HG02678 (cell line): ENCODE results near the gene SP5.
"Not testable (repeated sequence)": the region's sequence is repeated elsewhere in the genome, so short reads cannot be mapped to it uniquely, and the experiment has no call there.

Experiments used
- ATAC-seq: cut with Tn5 transposase; IDR thresholded peaks from one replicate; pipeline ENCODE4 v1.9.1; 2021; ENCODE audit warnings: mild to moderate bottlenecking, moderate library complexity; ENCODE audit not compliant: unreplicated experiment

SP5 gene

DNA sequence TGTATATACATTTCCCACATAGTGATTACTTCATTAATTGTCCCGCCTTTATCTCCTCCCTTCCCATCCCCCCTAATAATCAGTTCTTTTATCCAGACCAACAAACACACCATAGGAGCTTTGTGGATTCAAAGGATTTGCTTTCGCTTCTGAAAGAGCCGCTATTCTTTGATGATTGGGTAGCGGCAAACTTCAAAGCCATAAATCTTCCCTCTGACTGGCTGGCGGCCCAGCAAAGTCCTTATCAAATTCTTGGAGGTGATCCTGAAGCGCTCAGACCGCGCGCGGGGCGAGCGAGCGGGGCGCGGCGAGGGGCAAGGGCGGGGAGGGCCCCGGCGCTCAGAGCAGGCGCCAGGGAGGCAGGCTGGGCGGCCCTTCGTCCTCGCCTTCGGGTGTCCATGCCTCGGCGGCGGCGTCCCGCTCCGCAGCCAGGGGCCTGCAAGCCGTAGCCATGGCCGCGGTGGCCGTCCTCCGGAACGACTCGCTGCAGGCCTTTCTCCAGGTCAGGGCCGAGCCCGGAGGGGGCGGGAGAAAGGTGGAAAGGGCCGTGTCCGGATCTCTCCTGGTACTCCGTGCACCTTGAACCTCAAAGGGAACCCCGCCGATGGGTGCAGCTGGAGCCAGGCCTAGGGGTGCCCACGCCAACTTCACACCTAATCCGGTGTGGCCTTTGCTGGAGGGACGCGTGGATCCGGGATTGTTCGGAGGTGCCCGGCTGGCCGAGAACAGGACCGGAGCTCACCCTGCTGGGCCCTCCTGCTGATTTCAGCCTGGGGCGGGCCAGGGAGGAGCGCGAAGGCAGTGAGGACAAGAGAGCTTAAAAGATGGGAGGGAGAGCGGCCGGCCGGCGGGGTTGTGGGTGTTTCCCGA, at the start of gene SP5:
Gene SP5, plus strand, starts transcription at position 276 of the 870 bp plus-strand sequence. Its CDS starts 176 bp downstream, at position 452.
- no peak for ATAC-seq

DNA sequence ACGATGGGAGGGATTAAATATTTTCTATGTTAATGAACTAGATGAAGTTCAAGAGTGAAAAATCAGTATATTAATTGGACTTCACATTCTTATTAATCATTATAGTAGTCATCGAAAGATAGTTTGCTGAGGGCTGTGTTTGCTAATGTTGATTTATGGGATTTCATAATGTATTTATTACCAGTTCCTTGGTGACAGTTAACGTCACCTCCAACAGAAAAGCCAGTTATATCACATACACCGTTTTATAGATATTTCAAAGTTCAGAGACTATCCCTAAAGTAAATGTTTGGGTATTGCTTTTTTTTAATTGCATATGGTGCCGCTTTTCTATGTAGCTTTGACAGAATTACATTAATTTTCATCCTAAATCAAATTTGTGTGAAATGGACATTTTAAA, 49.4 kb upstream of the SP5 start:
- no peak for ATAC-seq

DNA sequence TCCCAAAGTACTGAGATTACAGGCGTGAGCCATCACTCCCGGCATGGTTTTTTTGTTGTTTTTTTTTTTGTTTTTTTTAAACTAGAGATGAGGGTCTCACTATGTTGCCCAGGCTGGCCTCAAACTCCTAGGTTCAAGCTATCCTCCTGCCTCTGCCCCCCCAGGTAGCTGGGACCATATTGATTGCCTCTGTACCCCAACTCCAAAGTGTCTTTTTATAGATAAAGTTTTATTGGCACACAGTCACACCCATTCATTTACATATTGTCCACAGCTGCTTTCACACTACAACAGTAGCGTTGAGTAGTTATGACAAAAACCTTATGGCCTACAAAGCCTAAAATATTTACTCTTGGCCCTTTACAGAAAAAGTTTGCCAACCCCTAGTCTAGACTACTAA, 45.2 kb upstream of the SP5 start:
- no peak for ATAC-seq

DNA sequence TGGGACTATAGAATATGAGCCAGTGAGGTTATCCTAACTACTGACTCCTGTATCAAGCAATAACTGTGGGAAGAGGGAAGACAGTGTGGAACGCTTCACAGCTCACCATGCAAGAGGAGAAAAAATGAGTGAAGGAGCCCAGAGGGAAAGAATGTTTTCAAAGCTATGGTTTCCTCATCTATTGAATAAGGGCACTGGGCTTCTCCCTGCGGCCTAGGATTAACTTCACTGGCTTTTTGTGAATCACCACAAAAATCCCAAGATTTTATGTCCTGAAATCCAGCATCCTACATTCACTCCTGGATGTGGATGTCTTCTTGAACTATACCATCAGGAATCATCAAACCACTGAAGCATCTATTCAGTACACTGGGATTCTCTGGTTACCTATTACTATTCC, 44.5 kb upstream of the SP5 start:
- ATAC-seq = no peak

DNA sequence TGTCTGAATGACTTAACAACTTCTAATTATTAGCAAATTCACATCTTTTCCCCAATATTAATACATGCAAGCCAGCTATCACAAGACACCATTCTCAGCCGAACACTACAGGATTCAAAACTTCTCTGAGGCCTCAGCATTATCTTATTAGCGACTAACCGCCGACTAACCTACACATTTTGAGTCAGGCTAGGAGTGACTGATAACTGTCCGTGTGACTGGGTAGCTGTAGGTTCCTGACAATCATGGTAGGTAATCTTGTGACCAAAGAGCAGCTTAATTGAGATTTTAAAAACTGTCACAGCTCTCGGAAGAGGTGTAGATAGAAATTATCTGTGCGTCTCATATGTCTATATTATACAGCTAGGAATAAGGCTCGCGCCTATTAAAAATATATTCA, 44.1 kb upstream of the SP5 start:
- no peak for ATAC-seq

DNA sequence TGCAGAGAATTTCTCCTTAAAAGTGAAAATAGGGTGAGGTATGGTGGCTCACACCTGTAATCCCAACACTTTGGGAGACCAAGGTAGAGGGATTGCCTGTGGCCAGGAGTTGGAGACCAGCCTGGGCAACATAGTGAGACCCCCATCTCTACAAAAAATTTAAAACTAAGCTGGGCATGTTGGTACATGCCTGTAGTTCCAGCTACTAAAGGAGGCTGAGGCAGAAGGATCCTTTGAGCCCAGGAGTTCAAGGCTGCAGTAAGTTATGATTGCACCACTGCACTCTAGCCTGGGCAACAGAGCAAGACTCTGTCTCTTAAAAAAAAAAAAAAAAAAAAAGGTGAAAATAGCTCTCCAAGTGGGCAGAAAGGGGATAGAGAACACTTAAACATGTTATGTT, 40.9 kb upstream of the SP5 start:
- ATAC-seq = not testable (repeated sequence)

DNA sequence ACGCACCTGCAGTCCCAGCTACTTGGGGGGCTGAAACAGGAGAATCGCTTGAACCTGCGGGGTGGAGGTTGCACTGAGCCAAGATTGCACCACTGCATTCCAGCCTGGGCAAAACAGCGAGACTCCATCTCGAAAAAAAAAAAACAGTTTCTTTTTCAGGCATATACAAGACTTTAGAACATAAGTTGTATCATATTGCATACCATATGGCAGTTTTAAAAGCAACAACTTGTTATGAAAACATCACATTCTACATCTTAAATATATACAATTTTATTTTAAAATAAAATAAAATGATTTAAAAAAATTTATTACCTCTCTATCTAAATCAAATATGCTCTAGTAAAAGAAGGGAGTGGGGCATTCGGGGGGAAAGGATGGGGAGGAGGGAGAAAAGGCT, 39.4 kb upstream of the SP5 start:
- ATAC-seq = no peak

DNA sequence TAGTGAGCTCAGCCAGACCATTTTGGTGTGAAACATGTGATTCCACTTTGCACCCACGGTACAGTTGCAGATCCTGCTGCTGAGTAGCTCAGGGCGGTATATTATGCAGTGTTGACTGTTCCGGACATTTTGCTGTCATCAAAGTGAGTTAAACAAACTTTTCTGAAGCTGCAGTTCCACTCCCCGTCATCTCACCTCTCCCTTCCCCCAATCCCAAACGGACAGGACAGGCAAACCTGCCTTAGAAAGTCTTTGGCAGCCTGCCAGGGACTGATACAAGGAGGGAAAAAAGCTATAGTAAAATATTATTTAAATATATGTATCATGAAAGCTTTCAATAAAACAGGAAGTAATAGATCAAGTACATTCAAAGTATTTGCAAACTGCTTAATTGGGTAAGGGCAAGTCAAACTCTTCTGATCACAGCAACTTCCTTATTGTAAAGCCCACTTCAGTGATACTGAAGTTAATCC, 35.5 kb upstream of the SP5 start:
- no peak for ATAC-seq

DNA sequence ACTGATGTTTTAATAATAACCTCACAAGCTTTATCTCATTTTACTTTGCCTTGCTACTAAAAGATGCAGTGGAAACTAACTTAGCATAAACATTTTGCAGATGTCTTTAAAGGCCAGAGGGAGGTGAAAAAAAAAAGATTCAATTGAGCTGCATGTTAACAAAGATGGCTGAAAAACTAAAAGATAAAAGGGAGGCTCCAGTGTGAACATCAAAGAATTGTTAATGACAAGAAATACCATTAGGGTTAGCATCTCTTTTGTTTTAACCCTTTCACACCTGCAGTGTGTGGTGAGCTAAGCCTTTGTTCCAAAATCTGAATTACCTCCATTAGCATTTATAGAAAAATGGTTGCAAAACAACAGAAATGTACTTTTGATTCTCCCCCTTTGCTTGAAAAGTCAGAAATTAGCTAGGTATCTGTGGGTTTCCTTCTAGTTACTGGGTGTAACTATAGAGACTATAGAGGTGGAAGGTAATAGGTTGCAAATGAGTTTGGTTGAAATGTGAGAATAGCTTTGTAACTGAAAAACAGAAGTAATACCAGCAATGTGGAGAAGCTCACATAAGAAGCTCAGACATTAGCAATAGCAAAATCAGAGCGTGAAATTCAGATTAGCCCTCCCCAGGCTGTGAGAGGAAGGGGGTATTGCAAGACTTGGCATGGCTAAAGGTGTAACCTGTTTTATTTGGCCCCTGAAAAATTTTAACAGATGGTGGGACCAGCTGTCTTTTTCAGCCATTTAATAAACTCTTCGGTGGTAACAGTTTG, 34.8 kb upstream of the SP5 start:
- peak; percentile 85 for ATAC-seq

DNA sequence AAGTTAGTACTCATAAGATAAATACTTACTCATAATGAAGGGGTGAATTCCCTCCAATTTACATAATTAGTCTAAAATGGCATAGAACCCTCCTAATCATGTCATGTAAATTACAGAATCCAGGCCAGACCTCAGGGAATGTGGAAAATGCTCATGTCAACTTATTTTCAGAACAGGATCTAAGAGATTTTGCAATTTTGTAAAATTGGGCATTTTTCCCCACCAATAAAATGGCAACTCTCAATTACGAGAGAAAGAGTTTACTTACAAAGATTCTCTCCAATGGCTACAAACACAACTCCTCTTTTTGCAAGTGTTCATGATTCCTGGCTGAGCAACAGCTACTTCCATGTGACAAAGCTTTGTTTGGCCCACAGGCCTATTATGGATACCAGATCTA, 33.8 kb upstream of the SP5 start:
- ATAC-seq = no peak

DNA sequence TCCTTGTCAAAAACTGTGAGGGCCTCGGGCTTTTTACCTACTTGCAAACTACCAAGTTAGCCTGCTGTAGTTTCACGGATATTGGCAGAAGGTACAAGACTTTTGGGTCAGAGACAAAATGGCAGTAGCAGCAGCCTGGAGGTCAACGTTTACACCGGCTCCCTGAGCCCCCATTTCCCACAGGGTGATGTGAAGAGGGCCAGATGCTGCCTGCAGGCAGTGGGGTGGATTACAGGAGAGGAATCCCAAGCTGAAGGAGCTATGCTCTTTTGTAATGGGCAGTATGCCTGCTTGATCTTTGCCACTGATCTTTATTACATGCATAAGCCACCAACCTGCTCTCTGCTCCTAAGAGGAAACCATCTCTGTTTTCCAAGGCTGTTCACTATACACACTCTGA, 29.5 kb upstream of the SP5 start:
- ATAC-seq = no peak

DNA sequence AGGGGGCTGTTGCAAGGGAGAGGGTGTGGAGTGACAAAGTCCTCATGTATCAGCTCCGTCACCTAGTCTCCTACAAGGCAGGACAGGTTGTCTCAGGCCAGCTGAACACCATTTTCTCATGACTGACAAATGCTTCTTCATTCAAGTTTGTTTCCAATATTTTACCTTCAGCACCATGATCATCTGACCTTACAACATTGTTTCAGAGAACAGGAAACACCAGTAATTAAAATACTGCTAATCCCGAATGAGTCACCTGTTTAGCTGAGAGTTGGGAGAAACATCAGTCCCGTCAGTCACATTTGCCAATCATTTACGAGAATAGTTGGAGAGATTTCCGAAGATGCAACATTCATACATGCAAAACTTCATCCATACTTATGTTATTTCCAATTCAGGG, 25.7 kb upstream of the SP5 start:
- no peak for ATAC-seq

DNA sequence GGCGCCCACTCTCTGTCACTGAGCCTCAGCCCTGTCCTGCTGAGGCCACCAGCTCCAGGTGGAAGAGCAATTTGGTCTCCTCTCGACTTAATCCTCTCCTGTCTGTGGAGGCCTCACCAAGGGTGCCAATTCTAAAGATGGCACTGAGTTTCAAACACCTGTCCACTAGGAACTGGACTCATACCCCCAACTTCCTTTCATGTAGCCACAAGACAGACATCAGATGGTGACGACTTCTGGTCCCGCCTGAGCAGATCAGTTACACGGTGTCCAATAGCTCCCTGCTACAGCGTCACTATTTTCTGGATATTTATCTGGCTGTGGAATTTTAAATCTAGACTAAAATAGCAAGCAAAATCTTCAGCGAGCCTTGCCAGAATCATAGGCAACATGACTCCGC, 24.5 kb upstream of the SP5 start:
- no peak for ATAC-seq

DNA sequence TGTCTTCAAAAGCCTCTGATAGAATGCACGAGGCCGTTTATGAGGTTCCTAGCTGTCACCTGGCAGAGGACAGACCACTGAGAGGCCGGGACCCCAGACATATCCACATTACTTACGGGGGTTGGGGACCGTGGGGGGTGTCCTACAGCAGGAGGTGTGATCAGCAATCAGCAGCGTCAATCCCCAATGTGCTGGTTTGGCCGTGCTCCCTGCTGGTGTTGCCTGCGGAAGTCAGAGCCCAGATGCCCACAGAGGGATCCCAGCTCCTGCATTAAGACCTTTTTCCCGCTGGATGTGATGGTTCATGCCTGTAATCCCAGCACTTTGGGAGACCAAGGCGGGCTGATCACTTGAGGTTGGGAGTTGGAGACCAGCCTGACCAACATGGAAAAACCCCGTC, 20.8 kb upstream of the SP5 start:
- no peak for ATAC-seq

DNA sequence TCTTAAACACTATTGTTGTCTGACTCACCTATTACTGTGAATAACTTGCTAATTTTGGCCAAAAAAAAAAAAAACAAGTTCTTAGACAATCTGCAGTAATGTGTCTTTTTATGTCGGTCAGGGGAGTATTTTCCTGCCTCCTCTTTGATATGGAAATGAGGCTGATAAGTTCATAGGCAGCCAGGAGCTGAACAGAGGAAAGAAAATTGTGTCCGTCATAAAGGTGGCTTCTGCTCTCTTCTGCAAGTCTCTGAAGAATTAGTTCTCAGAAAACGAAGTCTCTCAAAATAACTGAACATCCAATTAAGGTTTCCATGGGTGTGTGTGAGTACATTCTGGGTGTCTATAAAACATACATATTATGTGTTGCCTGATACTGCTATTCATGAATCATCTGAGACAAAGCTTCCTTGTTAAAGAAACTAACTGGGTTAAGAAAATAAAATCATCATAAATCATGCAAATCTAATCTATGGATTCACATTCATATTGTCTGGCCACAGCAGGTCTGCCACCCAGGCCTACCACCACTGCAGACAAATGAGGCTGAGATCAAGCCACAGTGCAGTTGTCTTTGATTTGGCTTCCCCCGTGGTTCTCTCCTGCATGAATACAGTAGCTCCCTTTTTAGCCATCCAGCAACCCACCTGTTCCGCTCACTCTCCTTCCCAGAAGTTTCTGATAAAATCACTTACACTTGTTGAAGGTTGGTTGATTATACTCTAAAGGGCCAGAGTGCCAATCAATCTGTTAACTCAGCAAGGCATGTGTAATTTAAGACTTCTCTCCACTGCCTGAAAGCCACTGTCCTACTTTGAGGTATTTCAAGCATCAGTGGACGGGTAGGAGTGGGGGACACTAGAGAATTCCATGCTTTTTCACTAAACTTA, 19.4 kb upstream of the SP5 start:
- ATAC-seq = no peak

DNA sequence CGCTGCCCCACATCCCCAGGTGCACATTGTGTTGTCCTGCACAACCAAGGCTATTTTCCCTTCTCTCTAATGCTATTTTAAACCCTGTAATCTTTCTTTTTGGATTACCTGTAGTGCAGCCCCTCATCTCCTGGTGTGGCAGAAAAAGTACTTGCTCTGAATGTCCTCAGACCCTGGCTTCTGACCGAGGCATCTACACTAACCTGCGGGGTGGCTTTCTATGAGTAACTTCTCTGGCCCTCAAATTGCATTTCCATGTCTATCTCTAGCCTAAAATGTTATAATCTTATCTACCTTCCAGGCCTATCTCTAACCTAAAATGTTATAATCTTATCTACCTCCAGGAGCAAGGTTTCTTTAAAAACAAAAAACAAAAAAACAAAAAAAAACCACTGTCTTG, 18.2 kb upstream of the SP5 start:
- ATAC-seq = no peak

DNA sequence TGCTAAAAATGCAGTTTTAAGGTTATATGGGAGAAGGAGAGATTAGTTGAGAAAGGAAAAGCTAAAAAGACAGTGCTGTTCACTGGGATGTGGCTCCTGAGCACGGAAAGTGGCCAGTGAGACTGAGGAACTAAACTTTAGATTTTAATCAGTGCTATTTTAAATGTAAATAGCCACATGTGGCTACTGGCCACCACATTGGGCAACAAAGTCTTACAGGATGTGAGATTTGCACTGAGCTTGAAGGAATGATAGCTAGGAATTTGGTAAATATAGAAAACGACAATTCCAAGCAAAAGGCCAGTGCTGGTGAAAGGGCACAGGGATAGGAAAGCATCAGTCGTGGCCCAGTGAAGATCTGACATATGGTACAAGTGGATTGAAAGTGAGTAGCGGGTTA, 14.1 kb upstream of the SP5 start:
- no peak for ATAC-seq

DNA sequence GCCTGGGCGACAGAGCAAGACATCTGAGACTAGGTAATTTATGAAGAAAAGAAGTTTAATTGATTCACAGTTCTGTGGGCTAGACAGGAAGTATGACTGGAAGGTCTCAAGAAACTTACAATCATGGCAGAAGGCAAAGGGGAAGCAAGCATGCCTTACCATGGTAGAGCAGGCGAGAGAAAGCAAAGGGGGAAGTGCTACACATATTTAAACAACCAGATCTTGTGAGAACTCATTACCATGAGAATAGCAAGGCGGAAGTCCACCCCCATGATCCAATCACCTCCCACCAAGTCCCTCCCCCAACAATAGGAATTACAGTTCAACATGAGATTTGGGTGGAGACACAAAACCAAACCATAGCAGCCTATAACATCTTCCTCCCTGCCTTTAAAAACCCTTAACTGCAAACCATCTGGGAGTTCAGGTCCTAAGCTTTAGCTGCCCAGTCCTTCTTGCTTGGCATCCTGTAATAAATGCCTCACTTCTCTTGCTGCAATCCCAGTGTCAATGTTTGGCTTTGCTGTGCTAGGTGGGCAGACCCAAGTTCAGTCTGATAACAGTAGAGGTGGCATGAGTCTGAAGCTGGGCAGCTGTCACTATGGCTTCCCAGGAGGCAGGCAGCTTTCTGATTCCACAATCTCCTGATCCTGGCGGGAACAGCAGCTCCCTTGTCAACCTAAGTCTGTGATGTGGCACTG, 11.2 kb upstream of the SP5 start:
- no peak for ATAC-seq

DNA sequence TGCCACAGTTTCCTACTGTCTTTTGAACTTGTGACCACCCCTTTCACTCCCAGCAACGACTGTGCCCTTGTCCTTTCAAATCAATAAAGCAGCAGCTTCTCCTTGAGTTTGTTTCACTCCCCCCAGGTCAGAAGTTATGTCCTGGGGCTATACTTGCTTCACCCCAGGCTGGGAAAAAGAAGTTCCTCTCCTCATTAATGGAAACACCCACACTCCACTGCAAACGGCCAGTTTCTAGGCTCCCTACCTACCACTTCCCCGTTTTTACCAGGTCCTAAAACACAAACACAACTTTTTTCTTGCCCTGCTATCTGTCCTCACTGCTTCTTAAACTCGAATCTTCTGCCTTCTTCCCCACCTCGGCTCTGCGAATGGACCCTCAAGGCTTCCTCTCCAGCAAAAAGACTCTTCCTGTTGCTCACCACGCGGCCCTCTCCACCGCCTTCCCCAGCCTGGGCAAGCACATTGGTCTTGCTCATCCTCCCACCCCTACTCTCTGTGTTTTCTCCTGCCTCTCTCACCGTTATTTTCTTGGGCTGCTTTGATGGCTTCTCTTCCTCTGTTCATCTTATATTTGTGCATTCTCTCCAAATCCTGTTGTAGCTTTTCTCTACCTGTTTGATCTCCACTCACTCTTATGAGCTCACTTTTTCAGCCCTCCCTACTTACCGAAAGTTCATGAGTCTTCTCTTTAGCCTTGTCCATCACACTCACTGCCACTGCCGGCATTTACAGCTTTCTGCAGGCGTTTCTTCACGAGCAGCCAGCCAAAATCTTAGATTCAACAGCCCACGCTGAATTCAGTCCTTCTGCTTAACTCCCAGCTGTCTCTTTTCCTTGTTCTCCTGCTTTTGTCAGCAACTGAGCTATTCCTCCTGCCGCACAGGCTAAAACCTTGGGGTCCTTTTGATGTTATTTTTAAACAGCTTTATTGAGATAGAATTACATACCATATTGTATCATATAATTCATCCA, 7.0 kb upstream of the SP5 start:
- ATAC-seq = no peak
